Measurements from ENCODE around the gene XAGE3. TPM values are rescaled to one million over a fixed set of nuclear protein-coding genes. Genes with fewer than 3 reads are reported as not detected.

The XAGE3 gene
- total and polyA plus RNA-seq, 8 donors, result not detected

GRCh38 chrX:52830551-52830950 is 37.3 kb downstream of the XAGE3 start:
- Histone ChIP-seq H3K4me1 (no peaks in the 10 kb centered on the region), H3K4me3 (no peak overlapping the region), H3K36me3 (no peaks in the 10 kb centered on the region), H3K27me3 (peaks cover 0 to 10% (median 0%) of the 10 kb centered on the region in 3 donors), H3K27ac (no peak overlapping the region), H3K9me3 (no peaks in the 10 kb centered on the region)
- WGBS, 5 donors, result 40 to 77% (median 63%) methylated on average over 2 to 3 of the region's 3 CpGs
- TF ChIP-seq CTCF (IDR thresholded peaks at IDR 0.05) (no peak), POLR2AphosphoS5 (IDR thresholded peaks at IDR 0.05) (no peak), POLR2A (IDR thresholded peaks at IDR 0.05) (no peak), EP300 (IDR thresholded peaks at IDR 0.05) (no peak)
- intact Hi-C loops (cut with DNase I; ENCODE audit: low total_unique reads), result no loop called here
- no peak for DNase-seq

GRCh38 chrX:52824608-52825007 is 43.3 kb downstream of the XAGE3 start:
- Histone ChIP-seq H3K9me3 (no peaks in the 10 kb centered on the region), H3K4me3 (no peak overlapping the region), H3K27ac (no peak overlapping the region), H3K27me3 (peaks cover 0 to 6% (median 0%) of the 10 kb centered on the region in 3 donors), H3K4me1 (no peaks in the 10 kb centered on the region), H3K36me3 (no peaks in the 10 kb centered on the region)
- intact Hi-C loops (cut with DNase I; ENCODE audit: low total_unique reads), result no loop called here
- no peak for DNase-seq
- TF ChIP-seq CTCF (IDR thresholded peaks at IDR 0.05) (no peak), POLR2A (IDR thresholded peaks at IDR 0.05) (no peak), EP300 (IDR thresholded peaks at IDR 0.05) (no peak), POLR2AphosphoS5 (IDR thresholded peaks at IDR 0.05) (no peak)
- 34 to 59% (median 43%) methylated on average over 2 of the region's 2 CpGs for WGBS, 5 donors

GRCh38 chrX:52821079-52821760 is 46.7 kb downstream of the XAGE3 start:
- Histone ChIP-seq H3K9me3 (no peaks in the 10 kb centered on the region), H3K4me1 (no peaks in the 10 kb centered on the region), H3K4me3 (no peak overlapping the region), H3K36me3 (no peaks in the 10 kb centered on the region), H3K27ac (no peak overlapping the region), H3K27me3 (peaks cover 0 to 6% (median 0%) of the 10 kb centered on the region in 3 donors)
- WGBS, 5 donors, result 74 to 86% (median 80%) methylated on average over 11 of the region's 11 CpGs
- intact Hi-C loops (cut with DNase I; ENCODE audit: low total_unique reads), result no loop called here
- DNase-seq, result no peak
- TF ChIP-seq POLR2A (IDR thresholded peaks at IDR 0.05) (no peak), CTCF (IDR thresholded peaks at IDR 0.05) (no peak), POLR2AphosphoS5 (IDR thresholded peaks at IDR 0.05) (no peak)

GRCh38 chrX:52819788-52820187 is 48.1 kb downstream of the XAGE3 start:
- Histone ChIP-seq H3K9me3 (no peaks in the 10 kb centered on the region), H3K27ac (no peak overlapping the region), H3K4me3 (no peak overlapping the region), H3K36me3 (no peaks in the 10 kb centered on the region), H3K27me3 (peaks cover 0 to 11% (median 0%) of the 10 kb centered on the region in 3 donors), H3K4me1 (no peaks in the 10 kb centered on the region)
- DNase-seq, result no peak
- 69 to 88% (median 81%) methylated on average over 2 to 4 of the region's 4 CpGs for WGBS, 5 donors
- intact Hi-C loops (cut with DNase I; ENCODE audit: low total_unique reads), result no loop called here
- TF ChIP-seq EP300 (IDR thresholded peaks at IDR 0.05) (no peak), POLR2AphosphoS5 (IDR thresholded peaks at IDR 0.05) (no peak), CTCF (IDR thresholded peaks at IDR 0.05) (no peak), POLR2A (IDR thresholded peaks at IDR 0.05) (no peak)

Other genes with a start within 250 kb of the XAGE3 start
- gene SSX7, start 213.2 kb downstream of the XAGE3 start, total RNA-seq, result not detected
- gene SSX7, start 213.2 kb downstream of the XAGE3 start, polyA plus RNA-seq, result not detected
- not detected for gene SSX2, start 160.9 kb downstream of the XAGE3 start, total RNA-seq
- not detected for gene SSX2, start 160.9 kb downstream of the XAGE3 start, polyA plus RNA-seq
- gene SSX2B, start 116.8 kb downstream of the XAGE3 start, total RNA-seq, result not detected
- not detected for gene SSX2B, start 116.8 kb downstream of the XAGE3 start, polyA plus RNA-seq
- not detected for gene SPANXN5, start 70.7 kb downstream of the XAGE3 start, total RNA-seq
- not detected for gene SPANXN5, start 70.7 kb downstream of the XAGE3 start, polyA plus RNA-seq
- not detected for gene XAGE5, start 56.8 kb downstream of the XAGE3 start, total RNA-seq
- not detected for gene XAGE5, start 56.8 kb downstream of the XAGE3 start, polyA plus RNA-seq
- gene FAM156B, start 29.2 kb upstream of the XAGE3 start, total RNA-seq, result 10 to 100 TPM; 11.7 to 28.6 (median 19.4) TPM
- 10 to 100 TPM in 2 of 3 donors, 1 to 10 TPM in 1; 6.0 to 39.5 (median 19.1) TPM for gene FAM156B, start 29.2 kb upstream of the XAGE3 start, polyA plus RNA-seq
- gene FAM156A, start 90.4 kb upstream of the XAGE3 start, total RNA-seq, result 100 to 1,000 TPM in 1 of 5 donors, 10 to 100 TPM in 4; 19.3 to 196 (median 21.1) TPM
- gene FAM156A, start 90.4 kb upstream of the XAGE3 start, polyA plus RNA-seq, result 10 to 100 TPM in 1 of 3 donors, 1 to 10 TPM in 2; 4.5 to 13.5 (median 5.8) TPM
- 1 to 10 TPM in 2 of 5 donors, not detected in 3; 1.0 to 7.5 TPM for gene GPR173, start 180.7 kb upstream of the XAGE3 start, total RNA-seq
- under 1 TPM in 2 of 3 donors, not detected in 1; 0.44 to 0.53 TPM for gene GPR173, start 180.7 kb upstream of the XAGE3 start, polyA plus RNA-seq
- 100 to 1,000 TPM in 1 of 5 donors, 10 to 100 TPM in 4; 19.9 to 105 (median 48.7) TPM for gene TSPYL2, start 214.3 kb upstream of the XAGE3 start, total RNA-seq
- gene TSPYL2, start 214.3 kb upstream of the XAGE3 start, polyA plus RNA-seq, result 10 to 100 TPM; 22.1 to 50.6 (median 34.2) TPM
- 10 to 100 TPM in 4 of 5 donors, 1 to 10 TPM in 1; 6.7 to 35.6 (median 18.7) TPM for gene KANTR, start 226.1 kb upstream of the XAGE3 start, total RNA-seq
- gene KANTR, start 226.1 kb upstream of the XAGE3 start, polyA plus RNA-seq, result 1 to 10 TPM; 1.1 to 6.2 (median 1.6) TPM

All from stomach (tissue), 9 donors.